CD4-positive, alpha-beta T cell treated with Interleukin-1 beta for 1 hour (primary cell): ENCODE measurements around the gene STK25.
"Not testable (repeated sequence)": the region's sequence is repeated elsewhere in the genome, so short reads cannot be mapped to it uniquely, and the experiment has no call there.

ENCODE experiments used
- DNase-seq, 2 donors: peaks; one replicate each; pipeline ENCODE4 v3.0.0-alpha.2; 2020 to 2022

Gene STK25

DNA sequence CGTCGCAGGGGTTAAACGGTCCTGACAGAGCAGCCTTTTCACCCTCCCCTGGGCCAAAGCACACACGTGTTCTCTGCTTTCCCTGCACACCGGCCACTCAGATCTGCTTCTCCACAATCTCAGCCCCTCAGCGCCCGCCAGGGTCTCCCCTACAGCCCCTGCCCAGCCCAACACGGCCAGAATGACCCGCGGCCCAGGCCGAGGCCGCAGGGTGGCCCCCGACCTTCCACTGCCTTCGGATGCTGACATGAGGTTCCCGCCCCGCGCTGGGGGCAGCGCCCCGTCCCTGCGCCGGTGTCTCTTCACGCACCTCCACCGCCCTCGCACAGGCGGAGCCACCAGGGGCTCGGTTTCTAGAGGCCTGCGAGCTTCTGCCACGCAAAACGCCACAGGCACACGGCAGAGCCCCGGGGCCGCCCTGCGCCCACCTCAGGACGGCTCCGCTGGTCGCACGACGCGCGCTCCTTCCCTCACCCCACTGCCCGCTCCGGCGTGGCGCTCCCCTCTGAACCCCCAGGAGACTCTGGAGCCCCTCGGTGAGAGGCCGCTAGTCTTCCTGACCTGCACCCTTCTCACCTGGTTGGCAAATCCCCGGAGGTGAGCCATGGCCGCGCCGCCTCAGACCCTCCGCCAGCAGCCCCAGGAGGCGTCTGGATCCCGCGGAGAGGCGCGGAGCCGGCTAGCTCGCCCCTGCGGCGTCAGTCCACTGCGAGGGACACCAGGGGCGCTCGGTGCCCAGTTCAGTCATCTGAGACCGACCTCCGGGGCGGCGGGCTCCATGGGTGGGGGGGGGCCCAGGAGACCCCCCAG is 749 bp downstream of the STK25 start:
- peak in 1 of 2 donors; percentile 15 for DNase-seq

GRCh38 chr2:241506793-241507429 is 1.5 kb downstream of the STK25 start:
- no peak for DNase-seq

GRCh38 chr2:241506317-241506716 is 2.1 kb downstream of the STK25 start:
- DNase-seq = not testable (repeated sequence)

DNA sequence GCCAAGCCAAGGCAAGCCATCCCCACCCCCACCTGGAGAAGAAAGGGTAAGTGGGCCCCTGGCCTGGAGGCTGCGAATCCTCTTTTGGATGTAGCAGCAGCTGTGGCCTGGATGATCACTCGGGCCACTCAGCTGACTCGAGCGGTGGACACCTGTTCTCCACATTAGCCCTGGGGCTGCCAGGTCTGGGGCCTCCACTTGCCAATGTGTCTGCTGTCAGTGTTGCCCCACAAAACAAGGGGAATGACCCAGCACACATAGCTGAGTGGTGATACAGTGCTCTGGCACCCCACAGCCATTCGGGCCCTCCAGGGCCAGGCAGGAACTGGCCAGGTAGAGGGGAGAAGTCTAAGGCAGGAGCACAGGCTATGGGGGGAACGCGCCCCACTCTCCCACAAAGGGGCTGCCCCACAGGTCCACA is 2.6 kb downstream of the STK25 start:
- DNase-seq = no peak

- no peak for DNase-seq
These were observed 3.2 kb downstream of the STK25 start for GRCh38 chr2:241505086-241505780.

DNA sequence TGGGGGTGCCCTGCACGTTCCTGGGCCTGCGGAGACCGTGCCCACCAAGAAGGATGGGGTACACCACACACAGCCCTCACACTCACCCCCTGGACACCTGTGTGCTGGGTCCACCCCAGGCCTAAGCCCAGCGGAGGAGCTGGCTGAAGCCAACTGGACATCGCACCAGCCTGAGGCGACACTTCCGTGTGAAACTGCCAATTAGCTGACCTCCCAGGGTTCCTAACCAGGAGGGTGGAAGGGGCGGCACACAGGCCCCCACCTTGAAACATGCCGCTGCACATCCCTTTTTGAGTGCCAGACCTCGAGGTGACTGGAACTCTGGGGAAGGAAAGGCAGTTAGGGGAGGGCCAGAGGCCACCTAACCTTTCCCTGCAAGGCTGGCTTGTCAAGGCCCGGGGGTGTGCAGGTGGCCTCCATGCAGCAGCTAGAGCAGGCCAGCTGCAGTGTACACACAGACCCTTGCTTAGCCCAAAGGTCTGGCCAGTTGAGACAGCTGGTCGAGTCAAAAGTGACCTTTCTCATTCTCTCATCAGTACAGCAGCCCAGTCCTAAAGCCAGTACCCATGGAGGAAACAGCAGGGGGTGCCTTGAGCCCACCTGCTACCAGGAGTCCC is 4.5 kb downstream of the STK25 start:
- no peak for DNase-seq

DNA sequence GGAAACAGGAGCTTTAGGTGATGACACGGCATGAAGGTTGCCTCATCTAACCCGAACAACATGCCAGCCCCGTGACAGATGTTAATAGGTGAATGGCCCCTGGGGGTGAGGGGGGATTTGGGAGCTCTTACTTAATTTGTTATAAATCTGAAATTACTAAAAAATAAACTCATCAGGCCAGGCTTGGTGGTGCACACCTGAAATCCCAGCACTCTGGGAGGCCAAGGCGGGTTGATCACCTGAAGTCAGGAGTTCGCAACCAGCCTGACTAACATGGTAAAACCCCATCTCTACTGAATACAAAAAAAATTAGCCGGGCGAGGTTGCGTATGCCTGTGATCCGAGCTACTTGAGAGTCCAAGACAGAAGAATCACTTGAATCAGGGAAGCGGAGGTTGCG is 6.1 kb downstream of the STK25 start:
- no peak for DNase-seq

GRCh38 chr2:241501551-241501950 is 6.8 kb downstream of the STK25 start:
- DNase-seq = no peak

DNA sequence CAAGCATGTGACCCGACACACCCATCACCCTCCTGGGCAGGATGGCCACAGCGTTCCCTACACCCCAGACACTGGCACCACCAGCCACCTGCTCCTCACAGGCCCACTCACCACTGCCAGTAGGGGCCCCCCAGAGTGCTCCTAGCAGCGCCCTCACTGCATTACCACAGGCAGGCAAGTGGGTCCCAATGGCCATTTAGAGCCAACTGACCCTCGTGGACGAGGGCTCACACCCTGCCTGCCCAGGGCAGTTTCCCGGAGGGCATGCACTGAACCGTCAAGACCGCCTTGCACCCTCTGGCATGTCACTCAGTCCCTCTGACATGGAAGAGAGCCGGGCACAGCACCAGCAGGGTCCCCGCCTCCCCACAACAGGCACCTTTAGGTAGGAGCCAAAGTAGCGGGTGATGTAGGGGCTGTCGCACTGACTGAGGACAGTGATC is 7.3 kb downstream of the STK25 start:
- DNase-seq = no peak

GRCh38 chr2:241500431-241500975 is 7.9 kb downstream of the STK25 start:
- no peak for DNase-seq

DNA sequence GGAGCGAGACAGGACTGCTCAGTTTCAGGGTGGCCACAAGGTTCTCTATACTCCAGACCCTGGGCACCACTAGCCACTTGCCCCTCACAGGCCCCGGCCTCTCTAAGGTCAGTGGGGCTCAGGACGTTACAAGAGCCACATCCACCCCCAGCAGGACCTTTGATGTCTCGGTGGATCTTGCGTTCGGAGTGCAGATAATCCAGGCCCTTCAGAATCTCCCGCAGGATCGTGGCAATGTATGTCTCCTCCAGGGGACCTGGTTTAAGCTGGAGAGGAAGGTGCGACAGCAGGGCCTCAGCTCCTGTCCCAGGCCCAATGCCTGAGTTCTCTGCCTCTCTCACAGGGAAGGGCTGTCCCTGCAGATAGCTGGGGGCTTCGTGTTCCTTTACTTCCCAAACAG is 8.4 kb downstream of the STK25 start:
- DNase-seq = no peak

- no peak for DNase-seq
These were observed 9.0 kb downstream of the STK25 start for GRCh38 chr2:241499146-241499965.

DNA sequence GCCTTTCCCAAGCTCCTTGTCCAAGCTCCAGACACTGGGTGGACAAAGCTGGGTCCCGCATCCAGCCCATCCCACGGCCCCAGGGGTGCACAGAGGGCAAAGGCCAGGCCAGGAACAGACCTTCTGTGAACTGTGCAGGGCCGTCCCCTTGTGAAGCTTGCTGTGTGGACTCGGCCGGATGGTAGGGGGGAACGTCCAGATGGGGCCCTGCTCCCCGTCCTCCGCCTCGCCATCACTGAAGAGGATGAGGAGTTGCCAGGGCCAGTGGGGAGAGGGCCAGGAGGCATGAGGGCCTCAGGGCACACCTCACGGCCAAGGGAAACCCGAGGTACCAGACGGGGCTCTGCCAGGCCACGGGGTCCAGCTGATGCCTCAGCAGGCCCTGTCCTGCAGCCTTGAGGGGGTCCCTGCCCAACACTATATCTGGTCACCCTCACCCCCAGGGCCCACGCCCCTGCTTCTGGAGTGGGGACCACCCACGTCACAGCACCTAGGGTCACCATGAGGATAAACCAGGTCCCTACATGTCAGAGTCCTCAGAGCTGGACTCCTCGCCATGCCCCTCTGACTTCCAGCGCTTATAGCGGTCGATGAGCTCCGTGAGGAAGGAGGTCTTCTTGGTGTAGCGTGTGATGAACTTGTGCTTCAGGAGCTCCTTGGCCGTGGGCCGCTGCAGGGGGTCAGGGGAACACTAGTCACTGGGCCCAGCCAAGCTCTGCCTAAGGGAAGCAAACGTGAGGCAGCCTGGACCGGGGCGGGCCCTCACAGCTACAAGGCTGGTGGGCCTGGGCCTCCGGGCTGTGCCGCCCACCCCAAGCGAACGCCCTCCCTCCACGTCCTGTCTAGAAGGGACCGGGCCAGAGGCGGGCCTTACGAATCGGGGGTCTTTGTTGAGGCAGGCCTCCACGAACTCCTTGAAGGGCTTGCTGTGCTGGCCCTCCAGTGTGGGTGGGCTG is 10.0 kb downstream of the STK25 start:
- no peak for DNase-seq

DNA sequence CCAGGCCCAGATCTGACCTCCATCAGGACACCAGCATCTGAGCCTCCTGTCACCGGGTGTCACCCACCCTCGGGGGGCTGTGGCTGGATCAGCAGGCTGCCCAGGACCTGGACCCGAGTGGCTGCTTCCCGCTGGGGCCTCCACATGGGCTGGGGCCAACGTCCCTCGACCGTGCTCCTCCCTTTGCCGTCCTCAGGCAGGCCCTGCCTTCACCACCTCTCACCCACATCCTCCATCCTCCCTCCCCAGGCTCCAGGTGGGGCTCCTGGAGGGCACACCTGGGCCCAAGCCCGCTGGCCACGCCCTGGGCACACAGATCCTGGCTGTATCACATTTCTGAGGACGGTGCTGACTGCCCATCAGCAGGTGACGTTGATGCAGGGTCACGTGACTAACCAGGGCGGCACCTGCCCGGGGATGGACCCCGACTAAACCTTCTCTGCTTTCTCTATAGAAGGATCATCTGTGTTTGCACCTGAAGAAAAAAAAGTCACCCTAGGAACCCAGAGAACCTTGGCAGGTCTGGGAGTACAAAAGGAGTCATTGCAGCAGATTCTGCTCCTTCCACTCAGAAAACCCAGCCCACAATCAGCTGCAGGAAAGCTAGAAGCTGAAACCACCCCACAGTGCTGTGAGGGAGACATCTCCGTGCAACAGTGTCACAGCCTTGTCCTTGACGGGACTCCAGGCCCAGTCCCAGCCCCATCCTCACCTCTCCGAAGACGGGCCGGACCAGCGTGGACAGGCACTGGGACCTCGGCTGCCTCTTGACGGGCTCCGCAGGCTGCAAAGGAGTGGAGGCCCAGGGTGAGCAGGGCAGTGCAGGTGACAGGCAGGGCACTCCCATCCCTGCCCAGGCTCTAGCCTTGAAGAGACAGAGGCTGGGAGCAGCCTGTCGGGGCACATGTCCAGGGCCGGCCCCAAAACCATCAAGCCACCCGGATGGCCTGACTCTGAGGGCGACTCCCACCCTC is 11.2 kb downstream of the STK25 start:
- DNase-seq = no peak

DNA sequence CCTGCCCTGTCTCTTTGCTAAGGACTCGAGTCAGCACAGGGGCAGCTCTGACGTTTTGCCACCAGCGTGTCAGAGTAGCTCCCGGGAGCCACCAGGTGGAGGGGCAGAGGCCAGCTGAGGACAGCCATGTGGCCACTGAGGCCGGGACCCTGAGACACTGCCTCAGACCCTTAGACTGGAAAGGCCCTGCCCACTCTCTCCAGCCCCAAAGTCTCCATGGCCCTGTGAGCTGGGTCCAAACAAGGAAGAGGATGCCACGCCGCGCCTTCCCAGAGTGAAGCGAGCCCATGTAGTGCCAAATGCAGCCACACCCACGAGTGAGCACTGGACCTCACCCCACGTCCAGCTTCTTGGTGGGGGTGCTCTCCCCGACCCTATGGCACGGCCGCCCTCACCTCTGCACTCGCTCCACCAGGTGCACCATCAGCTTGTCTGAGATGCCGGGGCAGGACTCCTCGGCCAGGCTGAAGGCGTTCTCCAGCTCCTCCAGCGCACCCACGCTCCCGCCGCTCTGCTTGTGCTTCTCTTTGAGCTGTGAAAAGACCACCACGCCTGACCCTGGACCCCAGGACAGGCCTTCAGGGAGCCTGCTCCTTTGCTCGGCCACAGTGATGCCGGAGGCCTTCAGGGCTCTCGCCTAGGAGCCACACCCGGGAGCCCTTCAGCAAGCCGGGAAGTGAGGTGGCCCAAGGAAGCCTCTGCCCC is 12.2 kb downstream of the STK25 start:
- DNase-seq = no peak

- no peak for DNase-seq
These were observed 13.0 kb downstream of the STK25 start for GRCh38 chr2:241495172-241496002.

DNA sequence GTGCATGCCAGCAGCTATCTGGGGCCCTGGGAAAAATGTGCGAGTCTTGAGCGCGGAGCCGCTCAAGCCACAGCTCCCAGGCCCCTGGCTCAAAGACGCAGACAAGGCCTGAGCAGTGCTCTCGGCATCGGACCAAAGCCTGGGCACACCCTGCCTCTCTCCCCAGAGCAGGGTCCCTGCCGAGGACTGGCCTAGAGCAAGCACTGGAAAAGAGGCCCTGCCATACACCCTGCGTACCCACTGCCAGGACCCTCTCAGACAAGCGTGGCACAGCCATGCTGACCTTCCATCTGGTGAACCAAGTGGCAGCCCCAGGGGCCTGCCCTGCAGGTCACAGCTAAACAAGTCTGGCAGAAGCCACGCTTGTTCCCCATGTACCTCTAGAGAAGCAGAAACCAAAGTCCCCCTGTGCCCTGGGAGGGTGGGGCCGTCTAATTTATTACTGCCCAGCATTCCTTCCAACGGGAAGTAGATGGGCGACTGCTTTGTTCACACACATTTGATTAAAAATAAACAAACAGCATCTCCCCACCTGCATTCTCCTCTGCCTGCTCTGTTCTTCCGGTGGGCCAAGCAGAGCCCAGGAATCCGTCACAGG is 14.0 kb downstream of the STK25 start:
- DNase-seq = no peak

DNA sequence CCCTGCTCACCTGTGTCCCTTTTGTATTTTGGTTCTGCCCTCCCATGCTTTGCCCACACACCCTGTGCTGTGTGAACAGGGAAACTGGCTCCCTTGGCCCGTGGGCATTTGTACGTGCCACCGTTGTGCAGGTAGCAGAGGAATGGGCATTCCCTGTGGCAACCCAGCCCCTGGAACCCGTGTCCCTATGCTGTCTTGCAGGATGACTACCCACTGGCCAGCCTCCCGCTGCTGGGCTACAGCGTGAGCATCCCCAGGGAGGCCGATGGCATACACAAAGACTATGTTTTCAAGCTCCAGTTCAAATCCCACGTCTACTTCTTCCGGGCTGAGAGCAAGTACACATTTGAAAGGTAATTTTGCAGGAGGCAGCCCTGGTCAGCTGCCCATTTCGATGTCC is 15.3 kb downstream of the STK25 start:
- DNase-seq = no peak
